ENCODE measurements around the gene BANP. TPM values are rescaled to one million over a fixed set of nuclear protein-coding genes. Genes with fewer than 3 reads are reported as not detected.

Gene BANP
- polyA plus RNA-seq, 3 donors from 2014 or later = 6.3 to 19.4 (median 10.2) TPM

- Mint-ChIP-seq H3K4me3 (no peak overlapping the region), H3K36me3 (peaks cover 0 to 5% (median 0%) of the 10 kb centered on the region in 3 donors), H3K4me1 (no peaks in the 10 kb centered on the region), H3K9me3 (no peaks in the 10 kb centered on the region), H3K27ac (no peak overlapping the region), H3K27me3 (ENCODE audit: low read depth in 3 of 3) (peaks cover 0 to 3% (median 2%) of the 10 kb centered on the region in 3 donors)
- DNase-seq = no peak
These were observed 110.3 kb downstream of the BANP start for GRCh38 chr16:88061346-88062110.

DNA sequence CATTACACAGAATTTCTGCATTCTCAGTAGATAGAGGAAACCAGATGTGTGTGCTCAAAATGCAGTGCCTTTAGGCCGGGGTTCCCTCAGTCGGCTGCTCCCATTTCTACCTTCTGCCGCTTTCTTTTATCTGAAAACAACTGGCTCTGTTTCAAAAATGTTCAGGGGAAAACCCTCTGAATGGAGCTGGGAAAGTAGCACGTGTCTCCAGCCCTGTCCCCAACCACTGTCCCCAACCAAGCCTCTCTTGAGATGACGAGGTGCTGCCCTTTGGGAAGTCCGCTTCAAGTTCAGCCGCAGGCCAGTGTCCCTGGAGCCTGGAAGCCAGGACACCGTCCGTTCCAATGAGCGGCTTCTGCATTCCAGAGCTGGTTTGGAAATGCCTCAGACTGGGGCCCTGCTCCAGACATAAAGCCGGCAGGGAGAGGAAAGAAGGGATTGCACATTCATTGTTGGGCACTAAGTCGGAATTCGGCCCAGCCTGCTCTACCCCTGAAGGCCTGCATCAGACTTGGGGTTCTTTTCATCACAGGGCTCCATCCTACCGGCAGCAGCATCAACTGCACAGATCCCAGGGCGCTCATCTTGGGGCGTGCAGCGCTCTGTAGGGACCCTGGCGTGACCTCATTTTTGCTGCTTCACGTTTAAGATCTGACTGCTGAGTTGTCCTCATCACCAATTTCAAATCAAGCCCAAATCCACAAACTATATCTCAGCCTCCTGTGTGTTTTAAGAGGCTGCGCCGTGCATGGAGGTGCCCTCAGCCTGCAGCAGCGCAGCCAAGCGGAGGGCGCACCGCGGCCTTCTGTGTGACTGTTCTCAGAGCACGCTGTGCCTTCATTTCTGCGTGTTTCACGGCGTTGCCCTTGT, 111.3 kb downstream of the BANP start:
- Mint-ChIP-seq H3K9me3 (no peaks in the 10 kb centered on the region), H3K4me1 (no peaks in the 10 kb centered on the region), H3K4me3 (no peak overlapping the region), H3K36me3 (peaks cover 0 to 5% (median 0%) of the 10 kb centered on the region in 3 donors), H3K27me3 (ENCODE audit: low read depth in 3 of 3) (peaks cover 0 to 3% (median 2%) of the 10 kb centered on the region in 3 donors), H3K27ac (no peak overlapping the region)
- no peak for DNase-seq

DNA sequence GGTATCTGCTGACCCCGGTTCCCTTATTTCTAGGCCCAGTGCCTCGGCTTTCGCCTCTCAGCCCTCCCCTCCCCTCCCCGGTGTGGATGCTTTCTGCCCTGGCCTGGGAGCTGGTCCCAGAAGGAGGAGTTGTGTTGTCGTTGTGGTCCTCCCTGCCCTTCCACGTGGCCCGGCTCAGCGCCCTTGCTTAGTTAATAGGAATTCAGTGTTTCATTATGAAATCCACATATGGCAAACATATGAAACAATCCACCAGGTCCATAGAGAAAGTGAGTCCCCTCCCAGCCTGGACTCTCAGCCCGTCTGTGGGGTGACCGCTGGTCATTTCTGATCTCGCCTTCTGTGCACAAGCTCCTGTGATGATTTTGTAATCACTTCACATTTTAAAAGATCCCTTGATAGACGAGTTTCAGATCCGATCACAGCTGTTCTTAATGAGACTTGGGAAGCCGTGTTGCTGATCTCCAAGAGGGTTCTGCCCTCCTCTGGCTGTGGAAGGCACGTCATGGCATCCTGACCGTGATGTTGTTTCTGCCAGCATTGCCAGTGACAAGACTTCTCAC, 112.1 kb downstream of the BANP start:
- Mint-ChIP-seq H3K36me3 (peaks cover 0 to 5% (median 0%) of the 10 kb centered on the region in 3 donors), H3K4me1 (no peaks in the 10 kb centered on the region), H3K4me3 (no peak overlapping the region), H3K9me3 (no peaks in the 10 kb centered on the region), H3K27me3 (ENCODE audit: low read depth in 3 of 3) (peaks cover 0 to 3% (median 2%) of the 10 kb centered on the region in 3 donors), H3K27ac (no peak overlapping the region)
- DNase-seq = no peak

GRCh38 chr16:88064011-88064888, 113.0 kb downstream of the BANP start:
- Mint-ChIP-seq H3K27me3 (ENCODE audit: low read depth in 3 of 3) (peaks cover 0 to 3% (median 2%) of the 10 kb centered on the region in 3 donors), H3K4me1 (peaks cover 0 to 2% of the 10 kb centered on the region in 2 donors), H3K4me3 (no peak overlapping the region), H3K27ac (no peak overlapping the region), H3K9me3 (no peaks in the 10 kb centered on the region), H3K36me3 (peaks cover 0 to 5% (median 0%) of the 10 kb centered on the region in 3 donors)
- no peak for DNase-seq

GRCh38 chr16:88064889-88065746, 113.9 kb downstream of the BANP start:
- Mint-ChIP-seq H3K9me3 (no peaks in the 10 kb centered on the region), H3K27ac (no peak overlapping the region), H3K4me1 (peaks cover 2 to 9% of the 10 kb centered on the region in 2 donors), H3K36me3 (peaks cover 6 to 13% (median 6%) of the 10 kb centered on the region in 3 donors), H3K4me3 (no peak overlapping the region), H3K27me3 (ENCODE audit: low read depth in 3 of 3) (peaks cover 0 to 4% (median 2%) of the 10 kb centered on the region in 3 donors)
- DNase-seq = no peak

GRCh38 chr16:88065747-88066142, 114.5 kb downstream of the BANP start:
- no peak for DNase-seq
- H3K27ac Mint-ChIP-seq = no peak overlapping the region
- H3K4me3 Mint-ChIP-seq = no peak overlapping the region
- H3K36me3 Mint-ChIP-seq = peaks cover 6 to 14% (median 7%) of the 10 kb centered on the region in 3 donors
- peaks cover 2 to 9% of the 10 kb centered on the region in 2 donors for H3K4me1 Mint-ChIP-seq
- H3K27me3 Mint-ChIP-seq (ENCODE audit: low read depth in 3 of 3) = peaks cover 0 to 4% (median 2%) of the 10 kb centered on the region in 3 donors
- no peaks in the 10 kb centered on the region for H3K9me3 Mint-ChIP-seq

DNA sequence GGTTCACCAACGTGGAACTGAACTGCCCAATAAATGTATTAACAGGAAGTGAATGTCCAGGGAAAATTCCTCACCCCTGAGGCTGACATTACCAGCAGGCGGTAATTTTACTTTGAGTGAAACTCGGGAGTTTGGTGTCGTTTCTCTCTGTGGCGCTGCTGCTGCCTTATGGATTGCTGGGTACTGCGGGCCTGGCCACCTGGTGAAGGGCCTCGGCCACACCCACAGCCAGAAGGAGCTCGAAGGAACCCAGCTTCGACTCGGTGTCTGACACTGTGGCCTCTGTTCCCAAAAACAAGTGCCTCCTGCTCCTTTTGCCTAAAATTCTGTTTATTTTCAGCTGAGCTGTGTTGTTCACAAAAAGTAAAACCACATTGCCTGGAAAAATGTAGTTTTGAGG, 115.0 kb downstream of the BANP start:
- Mint-ChIP-seq H3K4me1 (peaks cover 2 to 9% of the 10 kb centered on the region in 2 donors), H3K27me3 (ENCODE audit: low read depth in 3 of 3) (peaks cover 0 to 4% (median under 1%) of the 10 kb centered on the region in 3 donors), H3K36me3 (peaks cover 6 to 14% (median 7%) of the 10 kb centered on the region in 3 donors), H3K27ac (no peak overlapping the region), H3K4me3 (no peak overlapping the region), H3K9me3 (no peaks in the 10 kb centered on the region)
- DNase-seq = no peak

- Mint-ChIP-seq H3K4me1 (peaks cover 3 to 9% of the 10 kb centered on the region in 2 donors), H3K4me3 (no peak overlapping the region), H3K9me3 (no peaks in the 10 kb centered on the region), H3K36me3 (peaks cover 6 to 14% (median 7%) of the 10 kb centered on the region in 3 donors), H3K27ac (no peak overlapping the region), H3K27me3 (ENCODE audit: low read depth in 3 of 3) (peaks cover 0 to 4% (median 0%) of the 10 kb centered on the region in 3 donors)
- no peak for DNase-seq
These were observed 115.7 kb downstream of the BANP start for GRCh38 chr16:88066680-88067529.

- Mint-ChIP-seq H3K4me3 (no peak overlapping the region), H3K9me3 (no peaks in the 10 kb centered on the region), H3K36me3 (peaks cover 6 to 14% (median 7%) of the 10 kb centered on the region in 3 donors), H3K27me3 (ENCODE audit: low read depth in 3 of 3) (peaks cover 0 to 4% (median 0%) of the 10 kb centered on the region in 3 donors), H3K27ac (no peak overlapping the region), H3K4me1 (peaks cover 3 to 9% of the 10 kb centered on the region in 2 donors)
- DNase-seq = no peak
These were observed 116.5 kb downstream of the BANP start for GRCh38 chr16:88067530-88068411.

GRCh38 chr16:88068476-88069396, 117.5 kb downstream of the BANP start:
- H3K4me3 Mint-ChIP-seq = no peak overlapping the region
- no peak for DNase-seq
- peaks cover 3 to 9% of the 10 kb centered on the region in 2 donors for H3K4me1 Mint-ChIP-seq
- no peaks in the 10 kb centered on the region for H3K9me3 Mint-ChIP-seq
- no peak overlapping the region for H3K27ac Mint-ChIP-seq
- H3K27me3 Mint-ChIP-seq (ENCODE audit: low read depth in 3 of 3) = peaks cover 0 to 4% (median 2%) of the 10 kb centered on the region in 3 donors
- peaks cover 6 to 10% (median 7%) of the 10 kb centered on the region in 3 donors for H3K36me3 Mint-ChIP-seq
